ENCODE results near the gene MOB3A.

MOB3A gene

DNA sequence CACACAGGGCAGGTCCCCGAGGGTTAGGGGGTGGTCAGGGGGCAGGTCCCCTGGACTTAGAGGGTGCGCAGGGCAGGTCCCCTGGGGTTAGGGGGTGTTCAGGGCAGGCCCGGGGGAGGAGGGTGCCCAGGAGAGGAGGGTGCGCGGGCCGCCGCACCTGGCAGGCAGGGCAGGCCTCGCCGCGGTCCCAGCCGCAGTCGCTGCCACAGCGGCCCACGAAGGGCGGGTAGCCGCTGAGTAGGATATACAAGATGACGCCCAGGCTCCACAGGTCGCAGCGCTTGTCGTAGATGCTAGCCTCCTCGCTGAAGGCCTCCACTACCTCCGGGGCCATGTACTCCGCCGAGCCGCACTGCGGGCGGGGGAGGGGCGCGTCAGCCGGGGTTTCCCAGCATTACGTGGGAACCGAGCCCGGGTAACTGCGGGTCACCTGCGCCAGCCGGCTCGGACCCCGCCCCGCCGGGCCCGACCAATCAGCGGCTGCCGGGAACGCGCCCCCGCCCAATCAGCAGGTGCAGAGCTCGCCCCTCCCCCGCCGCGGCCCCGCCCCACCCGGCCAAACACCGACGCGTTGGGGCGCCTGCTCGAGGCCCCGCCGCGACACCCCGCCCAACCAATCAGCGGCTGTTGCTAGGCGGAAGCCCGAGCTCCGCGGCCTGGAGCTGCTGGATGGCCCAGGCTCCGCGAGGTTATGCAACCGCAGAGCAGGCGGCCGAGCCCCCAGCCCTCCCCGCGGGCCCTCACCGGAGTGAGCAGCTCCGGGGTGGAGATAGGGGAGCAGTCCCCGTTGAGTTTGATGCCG, 54.2 kb downstream of the MOB3A start:
- H3K4me1 ChIP-seq (ENCODE audit: insufficient read depth, low read length, poor library complexity, severe bottlenecking), result peaks cover 25% of the 10 kb centered on the region
- H3K36me3 ChIP-seq (ENCODE audit: insufficient read depth, low read length), result peaks cover 20% of the 10 kb centered on the region; the same call in 1 of the 2 replicates
- peaks cover 31% of the 10 kb centered on the region for H4K20me1 ChIP-seq (ENCODE audit: insufficient read depth, low read length, poor library complexity, severe bottlenecking)
- H3K9ac ChIP-seq (ENCODE audit: low read depth, low read length, poor library complexity, severe bottlenecking), result peak overlapping the region; percentile 69
- peak overlapping the region; percentile 76 for H3K4me2 ChIP-seq (ENCODE audit: low read depth, low read length, poor library complexity, severe bottlenecking)
- H2AFZ ChIP-seq (ENCODE audit: low read length), result 0 out of 2 replicates have a peak overlapping the region, but pooled peaks have one; percentile 13
- peaks cover 42% of the 10 kb centered on the region; the same call in 1 of the 2 replicates for H3K79me2 ChIP-seq (ENCODE audit: insufficient read depth, low read length)
- H3K9me3 ChIP-seq (ENCODE audit: insufficient read depth, low read depth, low read length), result no peaks in the 10 kb centered on the region
- H3F3A ChIP-seq (ENCODE audit: low read depth), result peaks cover 8% of the 10 kb centered on the region; the same call in 1 of the 2 replicates
- TF ChIP-seq EZH2phosphoT487 (IDR thresholded peaks at IDR 0.05; ENCODE audit: borderline replicate concordance), result no peak
- H3K27me3 ChIP-seq (ENCODE audit: insufficient read depth, low read length, poor library complexity, severe bottlenecking), result no peaks in the 10 kb centered on the region
- H3K4me3 ChIP-seq (ENCODE audit: low read length, poor library complexity, severe bottlenecking), result peak overlapping the region; percentile 73
- H3K9me2 ChIP-seq (replicated peaks; ENCODE audit: low read depth, low read length), result no peaks in the 10 kb centered on the region

DNA sequence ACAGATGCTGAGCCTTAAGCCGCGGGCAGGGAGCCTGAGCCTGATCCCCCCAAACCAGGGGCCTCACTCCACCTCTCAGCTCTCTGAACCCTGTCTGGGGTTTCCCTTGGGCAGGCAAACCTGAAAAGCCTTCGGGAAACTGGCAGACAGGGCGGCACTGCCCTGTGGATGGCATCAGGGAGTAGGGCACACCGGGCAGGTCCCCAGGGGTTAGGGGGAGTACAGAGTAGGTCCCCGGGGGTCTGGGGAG, 54.8 kb downstream of the MOB3A start:
- Histone ChIP-seq H3K27me3 (ENCODE audit: insufficient read depth, low read length, poor library complexity, severe bottlenecking) (no peaks in the 10 kb centered on the region), H3K4me3 (ENCODE audit: low read length, poor library complexity, severe bottlenecking) (peak overlapping the region; percentile 61), H3K9me2 (replicated peaks; ENCODE audit: low read depth, low read length) (no peaks in the 10 kb centered on the region), H3K4me2 (ENCODE audit: low read depth, low read length, poor library complexity, severe bottlenecking) (peak overlapping the region; percentile 74), H3F3A (ENCODE audit: low read depth) (peaks cover 8% of the 10 kb centered on the region; the same call in 1 of the 2 replicates), H3K4me1 (ENCODE audit: insufficient read depth, low read length, poor library complexity, severe bottlenecking) (peaks cover 21% of the 10 kb centered on the region), H3K9me3 (ENCODE audit: insufficient read depth, low read depth, low read length) (no peaks in the 10 kb centered on the region), H3K36me3 (ENCODE audit: insufficient read depth, low read length) (peaks cover 20% of the 10 kb centered on the region; the same call in 1 of the 2 replicates), H3K79me2 (ENCODE audit: insufficient read depth, low read length) (peaks cover 36% of the 10 kb centered on the region; the same call in 1 of the 2 replicates), H4K20me1 (ENCODE audit: insufficient read depth, low read length, poor library complexity, severe bottlenecking) (peaks cover 26% of the 10 kb centered on the region), H3K9ac (ENCODE audit: low read depth, low read length, poor library complexity, severe bottlenecking) (peak overlapping the region; percentile 56), H2AFZ (ENCODE audit: low read length) (no peak overlapping the region)
- no peak for TF ChIP-seq EZH2phosphoT487 (IDR thresholded peaks at IDR 0.05; ENCODE audit: borderline replicate concordance)
- TF ChIP-seq, protein P1, sequence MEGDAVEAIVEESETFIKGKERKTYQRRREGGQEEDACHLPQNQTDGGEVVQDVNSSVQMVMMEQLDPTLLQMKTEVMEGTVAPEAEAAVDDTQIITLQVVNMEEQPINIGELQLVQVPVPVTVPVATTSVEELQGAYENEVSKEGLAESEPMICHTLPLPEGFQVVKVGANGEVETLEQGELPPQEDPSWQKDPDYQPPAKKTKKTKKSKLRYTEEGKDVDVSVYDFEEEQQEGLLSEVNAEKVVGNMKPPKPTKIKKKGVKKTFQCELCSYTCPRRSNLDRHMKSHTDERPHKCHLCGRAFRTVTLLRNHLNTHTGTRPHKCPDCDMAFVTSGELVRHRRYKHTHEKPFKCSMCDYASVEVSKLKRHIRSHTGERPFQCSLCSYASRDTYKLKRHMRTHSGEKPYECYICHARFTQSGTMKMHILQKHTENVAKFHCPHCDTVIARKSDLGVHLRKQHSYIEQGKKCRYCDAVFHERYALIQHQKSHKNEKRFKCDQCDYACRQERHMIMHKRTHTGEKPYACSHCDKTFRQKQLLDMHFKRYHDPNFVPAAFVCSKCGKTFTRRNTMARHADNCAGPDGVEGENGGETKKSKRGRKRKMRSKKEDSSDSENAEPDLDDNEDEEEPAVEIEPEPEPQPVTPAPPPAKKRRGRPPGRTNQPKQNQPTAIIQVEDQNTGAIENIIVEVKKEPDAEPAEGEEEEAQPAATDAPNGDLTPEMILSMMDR (conservative IDR thresholded peaks at IDR 0.05; ENCODE audit: low read length), result no peak

DNA sequence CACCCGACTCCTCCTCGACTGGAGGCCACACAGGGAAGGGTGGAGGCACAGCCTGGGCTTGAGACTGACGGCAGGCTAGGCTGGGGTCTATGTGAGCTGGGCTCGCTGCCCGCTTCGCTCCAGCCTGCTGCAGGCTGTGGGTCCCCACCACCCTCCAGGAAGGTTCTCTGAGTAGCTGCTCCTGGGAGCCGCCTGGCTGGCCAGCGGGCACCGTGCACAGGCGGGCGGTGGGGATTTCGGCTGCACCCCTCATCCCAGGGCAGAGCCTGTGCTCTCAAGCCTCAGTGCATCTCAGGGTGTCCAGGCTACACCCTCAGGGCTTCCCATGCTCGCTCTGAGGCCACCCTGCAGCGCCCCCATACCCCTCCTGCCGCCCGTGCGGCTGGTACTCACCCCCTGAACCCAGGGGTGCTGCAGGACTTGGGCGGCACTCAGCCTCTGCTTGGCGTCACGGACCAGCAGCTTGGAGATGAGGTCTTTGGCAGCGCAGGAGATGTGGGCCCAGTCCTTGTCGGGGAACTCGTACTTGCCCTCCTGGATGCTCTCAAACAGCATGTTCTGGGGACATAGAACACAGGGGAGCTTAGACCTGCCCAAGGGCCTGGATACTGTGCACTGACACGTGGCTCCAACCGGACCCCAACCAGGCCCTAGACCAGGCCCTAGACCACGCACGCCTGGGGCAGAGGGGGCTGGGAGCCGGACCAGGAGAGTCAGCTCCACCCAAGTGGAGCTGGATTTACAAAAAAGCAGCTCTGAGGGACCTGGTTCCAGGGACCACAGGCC, 55.3 kb downstream of the MOB3A start:
- peaks cover 21% of the 10 kb centered on the region for H4K20me1 ChIP-seq (ENCODE audit: insufficient read depth, low read length, poor library complexity, severe bottlenecking)
- peaks cover 31% of the 10 kb centered on the region; the same call in 1 of the 2 replicates for H3K79me2 ChIP-seq (ENCODE audit: insufficient read depth, low read length)
- TF ChIP-seq, protein P1 (conservative IDR thresholded peaks at IDR 0.05; ENCODE audit: low read length), result no peak
- no peak for TF ChIP-seq EZH2phosphoT487 (IDR thresholded peaks at IDR 0.05; ENCODE audit: borderline replicate concordance)
- no peaks in the 10 kb centered on the region for H3K9me3 ChIP-seq (ENCODE audit: insufficient read depth, low read depth, low read length)
- no peaks in the 10 kb centered on the region for H3K27me3 ChIP-seq (ENCODE audit: insufficient read depth, low read length, poor library complexity, severe bottlenecking)
- H3K4me3 ChIP-seq (ENCODE audit: low read length, poor library complexity, severe bottlenecking), result no peak overlapping the region
- no peak overlapping the region for H3K9ac ChIP-seq (ENCODE audit: low read depth, low read length, poor library complexity, severe bottlenecking)
- H3K4me2 ChIP-seq (ENCODE audit: low read depth, low read length, poor library complexity, severe bottlenecking), result peak overlapping the region; percentile 74
- no peak overlapping the region for H2AFZ ChIP-seq (ENCODE audit: low read length)
- H3K4me1 ChIP-seq (ENCODE audit: insufficient read depth, low read length, poor library complexity, severe bottlenecking), result peaks cover 21% of the 10 kb centered on the region
- H3F3A ChIP-seq (ENCODE audit: low read depth), result peaks cover 8% of the 10 kb centered on the region; the same call in 1 of the 2 replicates
- H3K9me2 ChIP-seq (replicated peaks; ENCODE audit: low read depth, low read length), result no peaks in the 10 kb centered on the region
- H3K36me3 ChIP-seq (ENCODE audit: insufficient read depth, low read length), result peaks cover 20% of the 10 kb centered on the region; the same call in 1 of the 2 replicates

Data from Loucy (cell line).